K562 (cell line): ENCODE results near the gene HPRT1. TPM values are rescaled to one million over a fixed set of nuclear protein-coding genes. Genes with fewer than 3 reads are reported as not detected.

Experiments
- ATAC-seq: fragments of 200-7000 bp; cut with Tn5 transposase; 3 replicates; pipeline ENCODE4 v1.9.1; 2020; ENCODE audit warnings: moderate library complexity
- BruUV-seq: library from RNA; stranded (reverse); fragments of 400-500 nt; replicated peaks from 2 replicates; lab custom pipeline; 2021; lab: Mats Ljungman, UMichigan
- CTCF ChIA-PET: fragments of 300-600 bp; formaldehyde crosslinking; extraction: SDS; loops from one replicate; lab custom pipeline; 2021; ENCODE audit warnings: low intra/inter-chr PET ratio; lab: Yijun Ruan, JAX
- POLR2A ChIA-PET: fragments of 300-600, 350-650 bp; sonication (Branson Sonifier 250); formaldehyde crosslinking; extraction: SDS; loops from one replicate; lab custom pipeline; 2021; ENCODE audit warnings: antibody characterized with exemption, inconsistent platforms; lab: Yijun Ruan, JAX
- DNase-seq, 4 experiments: peaks; one replicate each; pipeline versions ENCODE4 v3.0.0 to v3.0.0-alpha.2; 2011 to 2018; ENCODE audit warnings: low spot score in 3 of 4, mixed read lengths in 3 of 4; ENCODE audit errors: extremely low read depth in 1 of 4
- FAIRE-seq: peaks from 2 replicates; lab custom pipeline; 2011; peaks lifted over from hg19 to GRCh38; lab: Jason Lieb, UNC
- H2AFZ ChIP-seq: 2 replicates; pipeline ENCODE4 v1.6.0; 2011; ENCODE audit warnings: low read depth, low read length, control low read depth, inconsistent platforms
- H3K27ac ChIP-seq: fragments of 200-600 bp; 3 replicates; pipeline ENCODE4 v1.8.0; 2011; ENCODE audit warnings: low read depth, mild to moderate bottlenecking, control low read depth, inconsistent platforms, low read length, moderate library complexity, mixed read lengths; ENCODE audit errors: extremely low read depth
- H3K27me3 ChIP-seq, 2 experiments: fragments of 300-600 bp in 1 of 2; 2 replicates in 1 of 2; 3 replicates in 1 of 2; pipeline versions ENCODE4 v1.6.0 to v1.8.0; 2011; ENCODE audit warnings: inconsistent platforms in 2 of 2, low read length in 2 of 2, mild to moderate bottlenecking in 1 of 2, mixed read lengths in 1 of 2, moderate library complexity in 1 of 2; ENCODE audit not compliant: control insufficient read depth in 2 of 2, insufficient read depth in 2 of 2
- H3K36me3 ChIP-seq: fragments of 300-600 bp; 3 replicates; pipeline ENCODE4 v1.8.0; 2011; ENCODE audit warnings: mild to moderate bottlenecking, low read length, inconsistent platforms; ENCODE audit not compliant: control insufficient read depth, insufficient read depth
- H3K4me1 ChIP-seq, 2 experiments: fragments of 200-600 bp in 1 of 2; replicated peaks in 1 of 2; 2 replicates in 1 of 2; 3 replicates in 1 of 2; pipeline versions ENCODE4 v1.5.1 to v1.8.0; 2011; ENCODE audit warnings: inconsistent platforms in 2 of 2, low read length in 2 of 2, mild to moderate bottlenecking in 1 of 2, mixed read lengths in 1 of 2, moderate library complexity in 1 of 2; ENCODE audit not compliant: control insufficient read depth in 2 of 2, insufficient read depth in 2 of 2
- H3K4me2 ChIP-seq: 2 replicates; pipeline ENCODE4 v1.6.1; 2011; ENCODE audit warnings: low read length, control low read depth, inconsistent platforms, mixed read lengths; ENCODE audit not compliant: insufficient read depth
- H3K4me3 ChIP-seq: fragments of 200-600 bp; sonication (generic), shearing (Covaris generic); 2 replicates; pipeline ENCODE4 v1.5.1; 2016; ENCODE audit warnings: control low read depth, inconsistent platforms
- H3K79me2 ChIP-seq: fragments of 200-600 bp; 3 replicates; pipeline ENCODE4 v1.8.0; 2011; ENCODE audit warnings: low read length, inconsistent platforms; ENCODE audit not compliant: control insufficient read depth, insufficient read depth
- H3K9ac ChIP-seq, 2 experiments: 2 replicates each; pipeline versions ENCODE4 v1.6.0 to v1.6.1; 2011; ENCODE audit warnings: low read depth in 2 of 2, low read length in 2 of 2, control low read depth in 1 of 2, inconsistent platforms in 1 of 2, mild to moderate bottlenecking in 1 of 2, mixed read lengths in 1 of 2; ENCODE audit not compliant: insufficient read depth in 1 of 2
- H3K9me1 ChIP-seq: one replicate; pipeline ENCODE4 v1.6.0; 2011; ENCODE audit warnings: inconsistent platforms, mild to moderate bottlenecking, low read length, moderate library complexity; ENCODE audit not compliant: control insufficient read depth, insufficient read depth
- H3K9me3 ChIP-seq: replicated peaks from 2 replicates; pipeline ENCODE4 v1.5.1; 2011; ENCODE audit warnings: low read depth, low read length, inconsistent platforms; ENCODE audit not compliant: control insufficient read depth, insufficient read depth
- H4K20me1 ChIP-seq: replicated peaks from 2 replicates; pipeline ENCODE4 v1.6.1; 2011; ENCODE audit warnings: low read length, inconsistent platforms, mixed read lengths; ENCODE audit not compliant: control insufficient read depth, insufficient read depth
- ELF1 ChIP-seq: fragments of 200-800 bp; sonication (Bioruptor generic); IDR thresholded peaks from 2 replicates; pipeline ENCODE4 v1.6.1; 2016; ENCODE audit warnings: missing genetic modification characterization, missing compliant biosample characterization
- MAFG ChIP-seq: fragments of 450-650 bp; conservative IDR thresholded peaks from 2 replicates; pipeline ENCODE4 v1.6.1; 2016; ENCODE audit warnings: missing genetic modification characterization, missing compliant biosample characterization
- NRF1 ChIP-seq, 2 experiments: fragments of 450-650 bp; IDR thresholded peaks in 1 of 2; conservative IDR thresholded peaks in 1 of 2; 2 replicates each; pipeline ENCODE4 v1.6.1; 2014; ENCODE audit warnings: mild to moderate bottlenecking in 2 of 2
- ZBTB43 ChIP-seq: sonication (generic); formaldehyde crosslinking; IDR thresholded peaks from 2 replicates; pipeline ENCODE4 v1.8.0; 2023; ENCODE audit warnings: mild to moderate bottlenecking, missing genetic modification reagents
- ZNF24 ChIP-seq: fragments of 450-650 bp; IDR thresholded peaks from 2 replicates; pipeline ENCODE4 v1.6.1; 2016
- WGBS: fragments of 100-300 bp; shearing (Covaris generic); methylation state at CpG from one replicate; pipeline ENCODE4 v1.1.6; 2016; ENCODE audit warnings: low coverage, mixed read lengths; ENCODE audit not compliant: insufficient coverage; ENCODE audit errors: missing lambda C conversion rate; 5-methylcytosine and 5-hydroxymethylcytosine counted together
- in situ Hi-C: fragments of 300-500 bp; cut with MboI; formaldehyde crosslinking; loops from 4 replicates; pipeline ENCODE4 v1.15.0; 2018; ENCODE audit warnings: inconsistent platforms, mixed read lengths
- intact Hi-C: fragments of 100-400 bp; cut with micrococcal nuclease; formaldehyde crosslinking; loops from 2 replicates; pipeline ENCODE4 v1.14.2; 2022
- polyA plus RNA-seq, 8 experiments: library from polyadenylated mRNA; depleted of rRNA in 4 of 8; stranded (reverse) in 5 of 8; unstranded in 3 of 8; fragments of >200 nt; fragmentation: Nextera tagmentation in 2 of 8; fragmentation: Illumina TruSeq in 1 of 8; extraction: Ambion mirVana in 2 of 8; extraction: Trizol in 1 of 8; gene quantifications; 2 replicates each; pipeline versions ENCODE4 v1.2.1 to v1.2.3, GENCODE V29; 2011 to 2014; ENCODE audit warnings: inconsistent platforms in 1 of 8, missing spikeins in 1 of 8
- total RNA-seq, 7 experiments: library from RNA; depleted of rRNA in 6 of 7; stranded (reverse); fragments of >200 nt in 6 of 7; fragmentation: Illumina TruSeq in 2 of 7; extraction: Trizol in 2 of 7; gene quantifications; 2 replicates each; pipeline versions ENCODE4 v1.2.1 to v1.2.3, GENCODE V29; 2011 to 2021; ENCODE audit warnings: low replicate concordance in 1 of 7
- TF ChIP-seq, protein P1 (sequence below): IDR thresholded peaks from 2 replicates; pipeline ENCODE4 v1.6.1; 2011; ENCODE audit not compliant: insufficient read length; ENCODE audit errors: extremely low read depth
- TF ChIP-seq, protein P2 (sequence below), 2 experiments: fragments of 450-650 bp; IDR thresholded peaks; 2 replicates each; pipeline ENCODE4 v1.6.1; 2016; ENCODE audit warnings: mild to moderate bottlenecking in 2 of 2, borderline replicate concordance in 1 of 2, low read depth in 1 of 2, moderate library complexity in 1 of 2
- TF ChIP-seq, protein P3 (sequence below): fragments of 200-800 bp; sonication (Bioruptor generic); IDR thresholded peaks from 2 replicates; pipeline ENCODE4 v1.6.1; 2017; ENCODE audit warnings: missing genetic modification characterization, missing compliant biosample characterization

Gene HPRT1
- total and polyA plus RNA-seq, 9 of the 15 experiments (the other 6 are each of a cell fraction or from before 2014, with no cell fraction given), result 24.4 to 158 (median 104) TPM

DNA sequence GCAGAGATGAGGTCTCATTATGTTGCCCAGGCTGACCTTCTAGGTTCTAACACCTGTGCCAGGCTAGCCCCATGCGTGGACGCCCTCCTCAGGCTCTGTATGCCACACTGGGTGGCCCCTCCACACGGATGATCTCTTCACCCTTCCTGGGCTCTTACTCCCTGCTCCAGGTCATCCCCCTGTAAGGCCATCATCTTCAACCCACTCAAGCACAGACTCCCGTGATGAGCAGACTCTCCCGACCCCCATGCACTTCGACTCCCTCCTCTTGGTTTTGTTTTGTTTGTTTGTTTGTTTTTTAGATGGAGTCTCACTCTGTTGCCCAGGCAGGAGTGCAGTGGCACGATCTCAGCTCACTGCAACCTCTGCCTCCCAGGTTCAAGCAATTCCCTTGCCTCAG, 70.9 kb downstream of the HPRT1 start (continued):
- TF ChIP-seq, protein P1, sequence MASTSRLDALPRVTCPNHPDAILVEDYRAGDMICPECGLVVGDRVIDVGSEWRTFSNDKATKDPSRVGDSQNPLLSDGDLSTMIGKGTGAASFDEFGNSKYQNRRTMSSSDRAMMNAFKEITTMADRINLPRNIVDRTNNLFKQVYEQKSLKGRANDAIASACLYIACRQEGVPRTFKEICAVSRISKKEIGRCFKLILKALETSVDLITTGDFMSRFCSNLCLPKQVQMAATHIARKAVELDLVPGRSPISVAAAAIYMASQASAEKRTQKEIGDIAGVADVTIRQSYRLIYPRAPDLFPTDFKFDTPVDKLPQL, result no peak
- TF ChIP-seq ZBTB43 (no peak), ZNF24 (no peak)

- H3K27me3 ChIP-seq, result no peaks in the 10 kb centered on the region
- H3K36me3 ChIP-seq, result no peaks in the 10 kb centered on the region
- no TSS peak for BruUV-seq
- ChIA-PET POLR2A (no interaction called here), CTCF (no interaction called here)
- no peaks in the 10 kb centered on the region for H3K79me2 ChIP-seq
- no peak overlapping the region for H3K27ac ChIP-seq
- in situ Hi-C loops (loop anchor here (10.0 kb wide), 1 partner anchor 231 kb away; no protein-coding TSS in a partner anchor), intact Hi-C loops (no loop called here)
- H3K4me1 ChIP-seq, result peaks cover 7 to 10% of the 10 kb centered on the region in 2 experiments; a peak in 3 of 5 replicates
- no peaks in the 10 kb centered on the region for H3K9me3 ChIP-seq
- H3K4me2 ChIP-seq, result no peak overlapping the region
- WGBS, result 61% methylated on average over 9 of the region's 9 CpGs
- peaks cover 2% of the 10 kb centered on the region for H3K9me1 ChIP-seq
- H2AFZ ChIP-seq, result no peak overlapping the region
- no peaks in the 10 kb centered on the region for H4K20me1 ChIP-seq
- H3K4me3 ChIP-seq, result no peak overlapping the region
- ATAC-seq (no peak), FAIRE-seq (no peak), DNase-seq (no peak)
- no peak overlapping the region for H3K9ac ChIP-seq
- TF ChIP-seq MAFG (tag), result no peak
- TF ChIP-seq ELF1 (tag), result no peak
- no peak for TF ChIP-seq NRF1 (conservative IDR thresholded peaks at IDR 0.05 in 1 of 2, IDR thresholded peaks at IDR 0.05 in 1 of 2)
- TF ChIP-seq, protein P2, sequence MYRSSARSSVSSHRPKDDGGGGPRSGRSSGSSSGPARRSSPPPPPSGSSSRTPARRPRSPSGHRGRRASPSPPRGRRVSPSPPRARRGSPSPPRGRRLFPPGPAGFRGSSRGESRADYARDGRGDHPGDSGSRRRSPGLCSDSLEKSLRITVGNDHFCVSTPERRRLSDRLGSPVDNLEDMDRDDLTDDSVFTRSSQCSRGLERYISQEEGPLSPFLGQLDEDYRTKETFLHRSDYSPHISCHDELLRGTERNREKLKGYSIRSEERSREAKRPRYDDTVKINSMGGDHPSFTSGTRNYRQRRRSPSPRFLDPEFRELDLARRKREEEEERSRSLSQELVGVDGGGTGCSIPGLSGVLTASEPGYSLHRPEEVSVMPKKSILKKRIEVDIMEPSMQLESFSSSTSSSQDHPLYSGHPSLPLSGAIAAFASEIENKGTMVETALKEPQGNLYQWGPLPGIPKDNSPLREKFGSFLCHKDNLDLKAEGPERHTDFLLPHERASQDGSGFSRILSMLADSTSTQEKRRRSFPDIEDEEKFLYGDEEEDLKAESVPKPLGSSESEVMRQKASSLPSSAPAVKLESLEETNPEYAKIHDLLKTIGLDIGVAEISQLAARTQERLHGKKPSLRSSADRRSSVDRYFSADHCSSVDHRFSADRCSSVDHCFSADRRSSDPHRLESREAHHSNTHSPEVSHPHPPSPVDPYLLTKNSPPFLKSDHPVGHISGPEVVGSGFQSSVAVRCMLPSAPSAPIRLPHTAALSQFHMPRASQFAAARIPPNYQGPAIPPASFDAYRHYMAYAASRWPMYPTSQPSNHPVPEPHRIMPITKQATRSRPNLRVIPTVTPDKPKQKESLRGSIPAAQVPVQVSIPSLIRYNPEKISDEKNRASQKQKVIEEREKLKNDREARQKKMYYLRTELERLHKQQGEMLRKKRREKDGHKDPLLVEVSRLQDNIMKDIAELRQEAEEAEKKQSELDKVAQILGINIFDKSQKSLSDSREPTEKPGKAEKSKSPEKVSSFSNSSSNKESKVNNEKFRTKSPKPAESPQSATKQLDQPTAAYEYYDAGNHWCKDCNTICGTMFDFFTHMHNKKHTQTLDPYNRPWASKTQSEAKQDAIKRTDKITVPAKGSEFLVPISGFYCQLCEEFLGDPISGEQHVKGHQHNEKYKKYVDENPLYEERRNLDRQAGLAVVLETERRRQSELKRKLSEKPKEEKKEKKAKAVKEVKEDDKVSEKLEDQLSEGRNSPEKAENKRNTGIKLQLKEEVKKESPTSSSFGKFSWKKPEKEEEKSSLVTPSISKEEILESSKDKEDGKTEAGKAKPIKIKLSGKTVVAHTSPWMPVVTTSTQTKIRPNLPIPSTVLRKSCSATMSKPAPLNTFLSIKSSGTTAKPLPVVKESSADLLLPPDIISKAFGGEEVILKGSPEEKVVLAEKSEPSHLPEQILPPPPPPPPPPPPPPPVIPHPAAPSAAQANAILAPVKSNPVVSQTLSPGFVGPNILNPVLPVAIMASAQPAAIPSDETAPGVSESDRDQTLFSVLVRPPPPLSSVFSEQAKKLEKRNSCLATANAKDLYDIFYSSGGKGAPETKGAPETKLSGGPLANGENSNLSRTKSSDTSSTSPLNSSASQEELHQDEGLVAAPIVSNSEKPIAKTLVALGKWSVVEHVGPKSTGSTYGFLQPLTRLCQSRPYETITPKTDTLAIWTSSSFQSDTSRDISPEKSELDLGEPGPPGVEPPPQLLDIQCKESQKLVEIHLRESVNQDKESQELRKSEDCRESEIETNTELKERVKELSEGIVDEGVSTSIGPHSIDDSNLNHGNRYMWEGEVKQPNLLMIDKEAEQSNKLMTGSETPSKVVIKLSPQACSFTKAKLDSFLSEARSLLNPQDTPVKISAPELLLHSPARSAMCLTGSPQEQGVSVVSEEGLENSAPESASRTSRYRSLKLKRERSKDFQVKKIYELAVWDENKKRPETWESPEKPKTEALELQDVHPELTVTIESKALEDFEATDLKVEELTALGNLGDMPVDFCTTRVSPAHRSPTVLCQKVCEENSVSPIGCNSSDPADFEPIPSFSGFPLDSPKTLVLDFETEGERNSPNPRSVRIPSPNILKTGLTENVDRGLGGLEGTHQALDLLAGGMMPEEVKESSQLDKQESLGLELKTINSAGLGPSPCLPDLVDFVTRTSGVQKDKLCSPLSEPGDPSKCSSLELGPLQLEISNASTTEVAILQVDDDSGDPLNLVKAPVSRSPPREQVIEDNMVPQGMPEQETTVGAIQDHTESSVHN (IDR thresholded peaks at IDR 0.05; ENCODE audit: borderline replicate concordance in 1 of 2, low read depth in 1 of 2), result no peak
- TF ChIP-seq, protein P3, sequence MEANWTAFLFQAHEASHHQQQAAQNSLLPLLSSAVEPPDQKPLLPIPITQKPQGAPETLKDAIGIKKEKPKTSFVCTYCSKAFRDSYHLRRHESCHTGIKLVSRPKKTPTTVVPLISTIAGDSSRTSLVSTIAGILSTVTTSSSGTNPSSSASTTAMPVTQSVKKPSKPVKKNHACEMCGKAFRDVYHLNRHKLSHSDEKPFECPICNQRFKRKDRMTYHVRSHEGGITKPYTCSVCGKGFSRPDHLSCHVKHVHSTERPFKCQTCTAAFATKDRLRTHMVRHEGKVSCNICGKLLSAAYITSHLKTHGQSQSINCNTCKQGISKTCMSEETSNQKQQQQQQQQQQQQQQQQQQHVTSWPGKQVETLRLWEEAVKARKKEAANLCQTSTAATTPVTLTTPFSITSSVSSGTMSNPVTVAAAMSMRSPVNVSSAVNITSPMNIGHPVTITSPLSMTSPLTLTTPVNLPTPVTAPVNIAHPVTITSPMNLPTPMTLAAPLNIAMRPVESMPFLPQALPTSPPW (CRISPR knock-in tag), result no peak
These were observed 73.4 kb downstream of the HPRT1 start for GRCh38 chrX:134533352-134533751.
